Ramos (cell line): ENCODE measurements around the gene RABGGTA.

Source experiments
- in situ Hi-C: fragments of 300-500 bp; cut with MboI; formaldehyde crosslinking; loops from one replicate; pipeline ENCODE4 v1.14.3; 2022; ENCODE audit warnings: low sequenced_read_pairs; ENCODE audit not compliant: unreplicated experiment

The RABGGTA gene

DNA sequence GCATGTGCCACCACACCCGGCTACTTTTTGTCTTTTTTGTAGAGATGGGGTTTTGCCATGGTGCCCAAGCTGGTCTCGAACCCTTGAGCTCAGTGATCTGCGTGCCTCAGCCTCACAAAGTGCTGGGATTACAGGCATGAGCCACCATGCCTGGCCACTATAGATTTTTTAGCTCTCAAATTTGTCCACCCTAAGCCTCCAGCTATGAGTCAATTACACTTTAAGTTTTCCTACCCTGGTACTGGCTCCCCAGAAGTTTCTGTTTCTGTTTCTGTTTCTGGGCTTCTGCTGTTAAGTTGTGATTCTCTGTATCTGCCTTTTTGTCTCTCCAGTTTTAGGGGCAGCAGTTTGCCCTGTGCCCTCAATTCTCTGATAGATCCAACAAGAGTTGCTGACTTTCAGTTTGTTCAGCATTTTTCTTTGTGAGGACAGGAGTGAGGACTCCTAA lies 24.6 kb downstream of the RABGGTA start:
- in situ Hi-C loops = loop anchor here (10.0 kb wide), 1 partner anchor 188 kb away; no protein-coding TSS in a partner anchor

DNA sequence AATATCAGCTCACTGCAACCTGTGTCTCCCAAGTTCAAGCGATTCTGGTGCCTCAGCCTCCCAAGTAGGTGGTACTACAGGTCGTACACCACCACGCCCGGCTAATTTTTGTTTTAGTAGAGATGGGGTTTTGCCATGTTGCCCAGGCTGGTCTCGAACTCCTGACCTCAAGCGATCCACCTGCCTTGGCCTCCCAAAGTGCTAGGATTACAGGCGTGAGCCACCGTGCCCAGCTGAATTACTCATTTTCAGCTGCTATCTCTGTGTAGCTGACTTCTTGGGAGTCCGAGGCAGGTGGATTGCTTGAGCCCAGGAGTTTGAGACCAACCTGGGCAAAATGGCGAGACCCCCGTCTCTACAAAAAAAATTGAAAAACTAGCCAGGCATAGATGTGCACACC lies 26.0 kb downstream of the RABGGTA start:
- in situ Hi-C loops = loop anchor here (10.0 kb wide), 1 partner anchor 189 kb away; no protein-coding TSS in a partner anchor

DNA sequence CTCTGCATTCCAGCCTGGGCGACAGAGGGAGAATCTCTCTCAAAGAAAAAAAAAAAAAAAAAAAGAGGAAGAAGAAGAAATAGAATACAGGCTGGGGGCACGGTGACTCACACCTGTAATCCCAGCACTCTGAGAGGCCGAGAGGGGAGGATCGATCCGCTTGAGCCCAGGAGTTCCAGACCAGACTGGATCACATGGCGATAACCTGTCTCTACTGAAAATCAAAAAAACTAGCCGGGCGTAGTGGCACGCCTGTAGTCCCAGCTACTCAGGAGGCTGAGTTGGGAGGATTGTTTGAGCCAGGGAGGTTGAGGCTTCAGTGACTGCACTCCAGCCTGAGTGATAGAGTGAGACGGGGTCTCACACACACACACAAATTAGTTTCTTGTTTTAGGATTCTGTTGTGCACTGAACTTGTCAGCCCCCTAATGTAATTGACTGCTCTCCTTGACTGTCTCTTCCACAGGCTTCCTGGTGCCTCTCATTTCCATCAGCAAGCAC lies 28.0 kb downstream of the RABGGTA start:
- in situ Hi-C loops = loop anchor here (5.0 to 10.0 kb wide), 2 partner anchors 54 to 191 kb away; partner anchors contain the start of genes DHRS1 and NOP9

DNA sequence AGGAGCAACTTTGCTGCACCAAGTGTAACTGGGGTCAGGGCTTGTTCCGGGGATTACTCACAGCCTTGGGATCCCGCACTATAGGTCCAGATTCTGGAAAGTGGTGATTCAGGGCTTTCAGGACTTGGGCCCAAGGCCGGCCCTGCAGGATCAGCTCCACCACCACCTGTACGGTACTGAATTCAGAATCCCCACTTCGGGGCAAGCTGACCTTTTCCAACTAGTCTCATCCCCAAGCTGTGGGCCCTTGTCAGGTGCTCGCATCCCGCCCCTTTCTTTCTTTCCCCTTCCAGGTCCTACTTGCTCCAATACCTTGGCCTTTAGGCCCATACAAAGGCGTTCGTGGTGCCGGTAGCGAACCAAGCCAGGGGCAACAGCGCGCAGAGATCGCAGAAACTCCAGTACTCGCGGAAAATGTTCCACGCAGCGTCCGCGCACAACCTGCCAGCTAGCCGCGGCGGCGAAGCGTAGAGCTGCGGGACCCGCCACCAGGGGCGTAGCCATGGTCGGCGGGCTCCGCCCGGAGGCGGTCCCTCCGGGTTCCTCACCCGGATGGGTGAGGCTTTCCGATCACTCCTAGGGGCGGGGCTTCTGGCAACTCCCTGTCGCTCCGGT lies 29.5 kb downstream of the RABGGTA start:
- in situ Hi-C loops = loop anchor here (5.0 to 10.0 kb wide), 2 partner anchors 55 to 193 kb away; partner anchors contain the start of genes DHRS1 and NOP9

DNA sequence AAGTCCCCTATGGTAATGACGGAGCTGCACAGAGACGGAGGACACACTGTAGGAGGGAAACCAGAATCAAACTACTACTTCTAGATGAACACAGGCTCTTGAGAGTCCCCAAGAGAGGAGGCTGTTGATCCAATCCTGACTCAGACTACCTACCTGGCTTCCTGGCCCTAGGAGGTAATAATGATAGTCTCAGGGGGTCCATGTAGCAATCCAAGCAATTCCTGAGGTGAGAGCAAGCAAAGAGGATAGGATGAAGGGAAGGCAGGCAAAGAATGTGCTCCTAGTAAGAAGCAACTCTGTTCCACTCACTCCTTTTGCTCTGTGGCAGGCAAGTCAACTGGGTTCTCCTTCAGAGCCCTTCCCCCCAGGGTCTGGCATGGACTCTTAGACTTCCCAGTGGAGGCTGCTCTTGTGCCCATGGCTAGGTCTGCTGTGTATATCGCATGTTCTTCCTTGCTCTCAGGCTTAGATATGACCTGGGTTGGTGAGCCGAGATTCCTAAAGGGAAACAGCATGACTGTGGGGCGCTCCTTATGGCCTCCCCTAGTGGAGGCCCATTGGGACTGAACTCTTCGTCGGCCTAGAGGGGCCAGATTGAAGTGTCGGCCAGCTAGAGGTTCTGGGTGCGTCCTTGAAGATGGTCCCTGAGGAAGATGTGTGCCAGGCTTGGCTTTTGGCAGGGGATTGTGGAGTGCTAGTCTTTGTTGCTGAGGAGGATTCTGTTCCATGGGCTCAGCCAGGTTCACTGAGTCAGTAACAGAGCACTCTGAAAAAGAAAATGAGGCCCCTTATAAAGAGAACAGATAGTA lies 31.1 kb downstream of the RABGGTA start:
- in situ Hi-C loops = loop anchor here (5.0 to 10.0 kb wide), 2 partner anchors 57 to 194 kb away; partner anchors contain the start of genes DHRS1 and NOP9

DNA sequence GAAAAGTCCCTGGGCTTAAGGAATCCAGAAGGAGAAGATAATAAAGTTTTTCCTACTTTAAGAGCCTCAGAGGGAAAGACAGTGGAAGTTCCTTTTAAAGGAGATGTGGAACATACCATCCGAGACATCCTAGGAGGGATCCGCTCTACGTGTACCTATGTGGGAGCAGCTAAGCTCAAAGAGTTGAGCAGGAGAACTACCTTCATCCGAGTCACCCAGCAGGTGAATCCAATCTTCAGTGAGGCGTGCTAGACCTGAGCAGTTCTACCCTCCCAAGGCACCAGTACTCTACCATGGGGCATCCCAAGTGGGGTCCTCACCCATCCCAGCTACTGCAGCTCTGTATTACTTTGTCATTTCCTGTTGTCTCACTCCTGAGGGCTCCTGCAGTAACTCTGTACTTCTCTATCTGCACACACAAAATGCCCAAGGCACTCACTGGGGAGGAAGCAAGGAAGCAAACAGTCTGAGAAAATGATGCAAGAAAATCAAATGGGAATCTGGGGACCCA lies 32.8 kb downstream of the RABGGTA start:
- in situ Hi-C loops = no loop called here

DNA sequence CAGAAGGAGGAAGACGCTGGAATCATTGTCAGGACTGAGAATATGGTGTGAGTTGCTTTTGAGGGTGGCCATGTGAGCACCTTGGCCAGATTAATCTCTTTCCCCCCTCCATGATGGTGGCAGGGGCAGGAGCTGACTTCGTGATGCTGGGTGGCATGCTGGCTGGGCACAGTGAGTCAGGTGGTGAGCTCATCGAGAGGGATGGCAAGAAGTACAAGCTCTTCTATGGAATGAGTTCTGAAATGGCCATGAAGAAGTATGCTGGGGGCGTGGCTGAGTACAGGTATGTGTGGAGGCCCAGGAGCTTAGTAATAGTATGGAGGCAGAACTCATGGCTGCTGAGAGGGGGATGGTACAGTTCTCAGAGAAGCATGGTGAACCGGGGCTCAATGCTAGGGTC lies 33.3 kb downstream of the RABGGTA start:
- in situ Hi-C loops = no loop called here

DNA sequence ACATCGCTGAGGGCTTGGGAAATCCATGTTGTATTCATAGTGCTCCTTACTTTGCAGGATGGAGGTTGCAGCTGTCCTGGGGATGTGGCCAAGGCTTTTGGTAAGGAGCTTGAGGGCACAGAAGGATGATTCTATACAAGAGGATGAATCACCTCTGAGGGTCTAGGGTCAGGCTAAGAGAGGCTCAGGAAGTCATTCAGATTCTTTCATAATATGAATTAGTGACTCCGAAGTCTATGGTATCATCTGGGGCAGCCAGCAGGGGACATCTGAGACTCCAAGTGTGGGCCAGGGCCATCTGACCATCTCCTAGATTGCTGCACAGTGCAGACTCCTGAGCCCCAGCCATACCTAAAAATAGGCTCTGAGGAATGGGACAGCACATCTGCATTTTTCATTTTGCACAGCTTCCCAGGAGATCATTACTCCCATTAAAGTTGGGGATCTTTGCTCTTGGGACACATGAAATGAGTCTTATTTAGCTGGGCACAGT lies 33.9 kb downstream of the RABGGTA start:
- in situ Hi-C loops = no loop called here

DNA sequence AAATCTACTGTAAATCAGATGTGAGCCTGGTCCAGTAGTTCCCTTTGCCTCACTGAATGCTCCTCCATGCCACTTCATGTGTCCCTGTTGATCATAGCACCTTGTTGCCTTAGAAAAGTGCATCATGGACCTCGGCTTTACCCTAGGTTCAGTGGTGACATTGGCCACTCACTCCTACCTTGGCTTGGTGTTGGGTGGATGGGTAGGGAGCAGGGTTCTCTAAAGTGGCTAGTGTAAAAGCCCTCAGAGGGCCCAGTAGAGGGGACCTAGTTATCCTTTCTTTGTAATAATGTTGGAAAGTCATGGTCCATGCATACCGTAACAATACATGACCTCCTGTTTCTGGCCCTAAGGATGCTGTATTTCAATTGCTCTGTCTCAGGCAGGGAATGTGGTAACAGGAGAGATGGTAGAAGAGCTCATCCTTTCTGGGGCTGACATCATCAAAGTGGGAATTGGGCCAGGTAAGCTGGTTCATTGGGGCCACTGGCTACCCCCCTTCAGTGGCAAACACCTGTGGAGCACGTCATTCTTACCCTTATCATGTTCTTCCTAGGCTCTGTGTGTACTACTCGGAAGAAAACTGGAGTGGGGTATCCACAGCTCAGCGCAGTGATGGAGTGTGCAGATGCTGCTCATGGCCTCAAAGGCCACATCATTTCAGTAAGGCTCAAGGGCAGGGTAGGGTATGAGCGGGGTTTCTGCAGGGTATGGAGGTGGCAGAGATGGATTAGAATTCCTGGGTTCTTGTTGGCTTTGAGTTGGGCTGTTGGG lies 34.5 kb downstream of the RABGGTA start:
- in situ Hi-C loops = no loop called here

DNA sequence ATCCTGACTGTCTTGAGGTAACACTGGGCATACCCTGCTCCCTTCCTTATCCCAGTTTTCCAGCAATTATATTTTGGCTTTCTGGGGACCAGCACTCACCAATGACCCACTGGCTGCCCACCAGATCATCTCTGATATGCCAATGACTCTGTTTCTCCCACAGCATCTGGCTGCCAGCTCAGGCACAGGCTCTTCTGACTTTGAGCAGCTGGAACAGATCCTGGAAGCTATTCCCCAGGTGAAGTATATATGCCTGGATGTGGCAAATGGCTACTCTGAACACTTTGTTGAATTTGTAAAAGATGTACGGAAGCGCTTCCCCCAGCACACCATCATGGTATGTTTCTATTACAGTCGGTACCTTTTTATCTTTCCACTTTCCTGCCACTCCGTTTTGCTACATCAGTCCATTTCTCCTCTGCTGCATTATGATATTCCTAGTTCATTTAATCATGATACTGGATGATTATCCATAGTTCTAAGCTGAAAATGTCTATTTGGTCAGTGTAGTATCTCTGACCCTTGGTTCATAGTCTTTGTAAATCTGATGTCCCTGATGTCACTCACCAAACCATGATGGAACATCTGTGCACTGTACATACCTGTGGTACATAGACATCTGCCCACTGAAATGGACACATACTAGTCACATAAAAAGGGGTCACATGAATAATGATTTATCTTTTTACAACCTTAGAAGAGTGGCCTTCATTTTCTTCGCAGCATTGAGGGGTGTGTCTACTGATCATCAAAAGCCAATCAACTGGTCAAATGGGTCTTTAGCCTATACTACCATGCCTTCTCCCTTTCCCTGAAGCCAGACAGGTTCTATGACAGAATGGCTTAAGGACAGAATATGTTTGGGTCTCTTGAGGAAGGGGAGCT lies 35.4 kb downstream of the RABGGTA start:
- in situ Hi-C loops = no loop called here

DNA sequence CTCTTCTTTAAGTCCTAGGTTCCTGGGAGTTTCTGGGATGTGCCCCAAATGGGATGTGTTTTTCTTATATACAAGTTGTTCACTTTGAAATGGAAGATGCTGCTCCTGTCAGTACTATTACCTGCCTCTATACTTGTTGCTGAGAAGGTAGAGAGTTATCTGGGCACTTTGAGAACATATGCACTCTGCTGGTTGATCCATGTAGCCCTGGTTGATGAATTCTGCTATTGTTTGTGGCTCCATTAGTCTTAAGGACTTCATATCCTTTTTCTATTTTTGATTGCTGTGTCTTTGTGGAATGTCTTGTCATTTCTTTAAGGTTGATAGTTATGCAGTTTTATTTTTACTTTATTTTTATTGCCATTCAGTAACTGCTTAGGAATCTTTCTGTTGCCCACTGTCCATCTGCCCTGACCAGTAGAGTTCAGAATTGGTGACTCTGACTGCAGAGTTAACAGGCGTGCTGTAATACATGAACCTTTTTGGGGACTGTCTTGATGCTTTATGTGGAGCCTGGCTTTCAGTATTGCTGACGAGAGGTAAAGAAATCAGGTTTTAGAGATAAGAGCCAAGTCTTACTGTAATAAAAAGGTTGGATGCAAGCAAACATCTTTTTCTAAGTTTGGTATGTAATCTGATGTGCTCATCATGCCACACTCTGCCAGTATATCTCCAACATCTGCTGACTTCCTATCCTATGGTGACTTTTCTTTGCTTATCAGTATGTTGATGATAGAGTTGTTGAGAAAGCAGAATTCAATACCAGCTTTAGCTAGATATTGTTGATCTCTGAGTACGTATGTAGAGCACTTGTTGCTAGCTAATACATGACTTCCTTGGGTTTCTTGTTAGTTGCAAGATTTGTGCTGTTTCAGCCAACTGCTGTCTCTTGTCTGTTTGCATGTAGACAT lies 37.0 kb downstream of the RABGGTA start:
- in situ Hi-C loops = no loop called here

DNA sequence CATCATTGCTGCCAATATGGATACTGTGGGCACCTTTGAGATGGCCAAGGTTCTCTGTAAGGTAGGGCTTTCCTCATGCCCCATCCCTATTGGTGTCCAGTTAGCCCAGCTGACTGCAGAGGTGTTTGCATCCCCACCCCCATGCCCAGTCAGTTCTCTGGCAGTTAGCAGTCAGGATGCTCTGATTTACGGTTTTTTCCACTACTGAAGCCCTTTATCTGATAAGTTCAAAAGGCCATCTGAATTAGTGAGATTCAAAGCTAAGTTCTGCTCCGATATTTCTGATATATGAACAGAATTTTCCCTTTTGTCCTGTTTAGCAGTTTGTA lies 37.9 kb downstream of the RABGGTA start:
- in situ Hi-C loops = no loop called here

DNA sequence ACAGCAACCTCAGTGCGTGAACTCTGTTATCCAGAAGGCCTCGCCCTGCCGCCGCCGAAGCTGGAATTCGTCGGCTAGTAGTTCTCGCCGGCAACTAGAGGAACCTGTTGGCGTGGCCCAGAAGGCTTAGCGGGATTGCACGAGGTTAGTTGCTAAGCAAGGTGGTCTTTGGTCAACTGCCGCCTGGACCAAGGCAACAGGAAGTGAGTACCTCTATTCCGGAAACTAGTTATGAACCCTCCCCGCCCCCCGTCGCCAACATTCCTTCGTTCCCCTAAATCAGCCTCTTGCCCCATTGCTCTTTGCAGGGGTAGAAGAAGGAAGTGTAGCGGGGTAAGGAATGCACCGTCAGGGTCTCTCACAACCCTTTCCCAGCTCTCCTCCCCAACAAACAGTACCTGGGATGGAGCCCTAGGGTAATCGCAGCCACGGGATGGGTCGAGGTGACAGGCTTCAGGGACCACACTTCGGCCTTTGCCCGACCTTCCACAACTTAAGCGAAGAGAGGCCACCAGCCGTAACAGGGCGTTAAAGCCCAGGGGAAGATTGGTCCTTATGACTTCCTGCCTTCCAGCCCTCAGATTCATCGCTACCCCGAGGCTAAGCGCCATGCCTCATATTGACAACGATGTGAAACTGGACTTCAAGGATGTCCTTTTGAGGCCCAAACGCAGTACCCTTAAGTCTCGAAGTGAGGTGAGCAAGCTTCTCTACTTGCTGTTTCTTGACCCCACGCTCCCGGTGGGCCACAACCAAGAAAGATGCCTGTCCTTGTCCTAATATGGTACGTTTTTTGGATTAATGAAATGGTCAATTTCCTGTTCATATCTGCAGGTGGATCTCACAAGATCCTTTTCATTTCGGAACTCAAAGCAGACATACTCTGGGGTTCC lies 38.5 kb downstream of the RABGGTA start, which contains the start of gene GMPR2:
Gene GMPR2, plus strand, starts transcription at position 285 of the 893 bp plus-strand sequence. Its CDS starts 325 bp downstream, at position 610.
- in situ Hi-C loops = no loop called here

DNA sequence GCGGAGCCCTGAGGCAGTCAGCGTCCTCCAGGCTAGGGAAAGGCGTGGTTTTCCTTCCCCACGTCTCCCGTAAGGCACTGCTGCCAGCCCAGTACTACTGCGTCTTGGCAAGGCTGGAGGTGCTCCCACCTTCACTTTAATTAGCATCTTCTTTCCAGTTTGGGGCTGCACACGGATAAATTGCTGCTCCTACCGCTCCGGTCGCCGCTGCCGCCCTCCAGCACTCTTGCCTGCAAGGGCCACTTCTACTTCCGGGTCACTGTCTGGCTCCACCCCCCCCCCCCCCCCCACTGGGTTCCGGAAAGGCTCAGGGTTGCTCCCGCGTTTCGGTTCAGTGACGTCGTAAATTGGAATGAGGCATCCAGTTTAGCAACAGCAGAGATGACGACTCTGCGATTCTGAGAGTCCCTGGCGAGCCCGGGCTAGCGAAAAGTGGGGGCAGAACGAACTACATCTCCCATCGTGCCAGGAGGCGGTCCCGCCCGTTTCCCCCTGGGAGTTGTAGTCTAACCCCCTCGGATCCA lies 39.2 kb downstream of the RABGGTA start, which contains the start of gene NEDD8:
Gene NEDD8, minus strand, starts transcription at position 247 of the 524 bp plus-strand sequence. Its CDS starts 100 bp downstream, at position 147.
- in situ Hi-C loops = no loop called here

DNA sequence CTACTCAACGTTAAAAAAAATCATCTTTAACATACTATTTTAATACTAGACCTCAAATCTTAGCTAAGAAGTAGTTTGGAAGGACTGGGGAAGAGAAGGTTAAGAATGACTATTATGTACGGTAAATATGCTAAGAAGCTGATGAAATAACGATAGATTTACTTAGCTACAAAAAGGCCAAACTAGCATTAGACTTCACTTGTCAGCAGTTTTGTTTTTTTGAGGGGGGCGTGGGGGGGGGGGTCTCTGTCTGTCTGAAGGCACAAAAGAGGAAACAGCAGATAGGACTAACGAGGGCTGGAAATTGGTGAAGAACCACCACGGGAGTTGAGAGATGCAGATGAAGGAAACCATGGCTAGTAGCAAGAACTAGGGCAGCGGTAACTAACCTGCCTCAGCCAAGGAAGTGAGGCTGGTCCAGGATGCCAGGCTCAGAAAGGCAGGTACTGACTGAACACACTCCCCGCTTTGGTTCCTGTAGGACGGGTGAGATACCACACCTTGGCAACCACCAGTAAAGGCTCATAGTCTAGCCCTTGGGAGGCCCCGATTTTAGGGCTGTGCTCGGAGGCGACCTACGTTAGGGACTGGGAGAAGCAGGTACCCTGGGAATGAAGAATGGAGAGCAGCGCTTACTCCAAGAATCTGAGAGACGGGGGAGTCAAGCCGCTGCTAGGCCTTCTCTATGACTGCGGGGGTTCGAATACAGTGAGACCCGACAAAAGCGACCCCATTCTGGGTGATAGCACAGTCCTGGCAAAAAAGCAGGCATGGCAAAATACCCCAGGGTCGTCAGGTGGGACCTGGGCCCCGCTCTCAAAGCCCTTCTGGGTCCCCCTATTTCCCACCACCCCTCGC lies 39.9 kb downstream of the RABGGTA start:
- in situ Hi-C loops = no loop called here

DNA sequence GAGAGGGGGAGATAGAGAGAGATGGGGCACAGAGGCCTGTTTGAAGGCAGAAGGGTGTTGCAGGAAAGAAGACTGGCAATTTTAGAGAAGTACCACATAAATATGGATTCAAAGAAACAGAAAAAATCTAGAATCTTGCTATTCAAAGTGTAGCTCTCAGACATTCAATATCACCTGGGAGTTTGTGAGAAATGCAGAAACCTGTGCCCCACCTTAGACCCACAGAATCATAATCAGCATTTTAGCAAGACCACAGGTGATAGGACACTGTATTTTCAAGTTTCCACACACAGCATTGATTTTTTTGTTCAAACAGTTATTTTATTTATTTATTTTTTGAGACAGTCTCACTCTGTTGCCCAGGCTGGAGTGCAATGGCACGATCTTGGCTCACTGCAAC lies 42.5 kb downstream of the RABGGTA start:
- in situ Hi-C loops = no loop called here
